HG03175 (cell line): ENCODE results near the gene SH3BP5L.
"Not testable (repeated sequence)": the region's sequence is repeated elsewhere in the genome, so short reads cannot be mapped to it uniquely, and the experiment has no call there.

Experiments used
- ATAC-seq: cut with Tn5 transposase; IDR thresholded peaks from one replicate; pipeline ENCODE4 v1.9.1; 2021; ENCODE audit warnings: mild to moderate bottlenecking, moderate library complexity; ENCODE audit not compliant: unreplicated experiment

The SH3BP5L gene

DNA sequence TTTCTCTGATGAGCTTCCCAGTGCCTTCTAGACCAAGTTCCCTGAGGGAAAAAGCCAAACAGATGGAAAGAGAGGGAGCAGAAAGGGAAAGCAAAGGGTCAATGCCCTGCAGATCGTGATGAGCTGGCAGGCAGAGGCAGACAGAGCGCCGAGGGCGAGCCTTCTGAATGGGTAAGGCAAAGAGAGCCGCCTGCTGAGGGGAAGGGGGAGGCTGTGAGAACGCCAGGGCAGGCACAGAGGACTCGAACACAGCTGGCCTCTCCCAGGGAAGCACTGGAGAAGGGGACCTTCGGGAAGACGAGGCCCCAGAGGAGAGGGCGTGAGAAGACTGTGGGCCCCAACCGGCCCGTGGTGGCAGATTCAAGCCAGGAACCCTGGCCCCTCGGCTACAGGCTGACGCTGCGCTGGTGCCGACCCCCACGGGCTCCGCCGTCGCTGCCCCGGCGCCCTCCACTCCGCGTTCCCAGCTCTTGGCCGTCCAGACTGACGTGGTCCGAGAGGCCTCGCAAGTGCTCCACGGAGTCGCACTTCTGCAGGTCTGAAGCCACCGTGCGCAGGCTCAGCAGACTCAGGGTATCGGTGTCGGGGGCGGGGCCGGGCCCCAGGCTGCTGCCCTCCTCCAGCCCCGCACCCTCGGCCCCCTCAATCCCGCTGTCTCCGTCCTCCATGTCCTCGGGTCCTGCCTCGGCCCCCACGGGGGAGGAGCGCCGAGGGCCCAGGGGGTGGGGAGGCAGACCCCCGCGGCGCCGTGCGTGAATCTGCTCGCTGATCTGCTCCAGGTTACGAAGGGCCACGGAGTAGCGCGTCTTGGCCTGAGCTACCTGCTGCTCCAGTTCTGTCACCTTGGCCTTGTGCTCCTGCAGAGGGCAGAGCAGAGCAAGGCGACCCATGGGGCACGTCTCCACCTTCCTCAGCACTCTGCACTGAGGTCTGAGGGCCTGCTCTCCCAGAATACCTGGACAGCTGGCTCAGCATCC, 13.9 kb downstream of the SH3BP5L start:
- no peak for ATAC-seq

DNA sequence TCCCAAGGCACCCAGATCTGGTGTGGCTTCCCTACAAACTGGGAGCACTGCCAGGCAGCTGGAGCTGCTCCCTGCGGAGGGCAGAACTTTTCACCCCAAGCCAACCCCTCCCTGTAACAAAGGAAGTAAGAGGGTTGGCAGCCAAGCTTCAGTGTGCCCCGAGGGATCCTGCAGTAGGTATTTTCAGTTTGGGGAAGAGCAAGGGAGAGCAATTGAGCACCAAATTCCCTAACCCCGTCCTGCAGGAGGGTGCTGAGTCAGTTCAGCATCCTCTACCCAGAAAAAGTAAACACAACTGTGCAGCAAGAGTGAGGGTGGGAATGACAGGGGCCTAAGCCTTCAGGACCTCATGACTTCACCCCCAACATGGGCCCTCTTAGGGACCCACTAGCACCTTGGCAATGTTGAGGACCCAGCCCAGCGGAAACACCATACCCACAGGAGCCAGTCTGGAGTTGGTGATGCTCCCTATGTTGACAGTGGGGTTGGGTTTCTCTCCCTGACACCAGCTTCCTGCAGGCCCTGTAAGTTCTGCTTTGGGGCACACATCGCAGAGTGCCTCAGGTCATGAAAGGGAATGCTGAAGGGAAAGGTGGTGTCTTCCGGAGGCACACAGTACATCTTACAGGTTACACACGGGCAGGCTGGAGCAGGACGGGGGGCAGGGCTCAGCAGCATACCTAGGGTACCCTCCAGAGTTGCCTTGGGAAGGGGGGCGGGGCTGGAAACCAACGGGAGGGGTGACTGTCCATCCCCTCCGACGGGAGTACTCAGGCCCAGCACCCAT, 14.8 kb downstream of the SH3BP5L start:
- ATAC-seq, result no peak

GRCh38 chr1:248810000-248810726, 15.6 kb downstream of the SH3BP5L start:
- ATAC-seq, result no peak

- no peak for ATAC-seq
Measured at GRCh38 chr1:248808876-248809275, 16.8 kb downstream of the SH3BP5L start.

DNA sequence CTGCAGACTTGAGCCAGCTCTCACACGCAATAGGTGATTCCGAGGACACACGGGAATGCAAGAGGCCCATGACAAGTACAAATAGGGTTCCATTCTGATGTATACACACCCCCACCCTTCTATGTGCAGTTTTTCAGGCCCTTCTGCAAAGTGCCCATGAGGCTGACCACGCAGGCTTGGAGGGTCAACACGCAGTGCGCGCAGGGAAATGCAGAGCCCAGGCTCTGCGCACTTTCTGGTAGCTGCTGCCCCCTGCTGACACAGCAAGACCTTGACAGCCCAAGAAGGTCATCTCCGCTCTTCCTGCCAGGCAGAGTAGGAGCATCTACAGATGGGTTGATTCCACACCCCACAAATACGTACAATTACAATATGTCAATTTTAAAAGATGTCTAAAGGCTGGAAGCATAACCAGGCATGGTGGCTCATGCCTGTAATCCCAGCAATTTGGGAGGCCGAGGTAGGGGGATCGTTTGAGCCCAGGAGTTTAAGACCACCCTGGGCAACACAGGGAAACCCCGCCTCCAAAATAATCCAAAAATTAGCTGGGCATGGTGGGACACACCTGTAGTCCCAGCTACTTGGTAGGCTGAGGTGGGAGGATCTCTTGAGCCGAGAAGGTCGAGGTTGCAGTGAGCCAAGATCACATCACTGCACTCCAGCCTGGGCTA, 18.5 kb downstream of the SH3BP5L start:
- ATAC-seq, result peak; percentile 48

DNA sequence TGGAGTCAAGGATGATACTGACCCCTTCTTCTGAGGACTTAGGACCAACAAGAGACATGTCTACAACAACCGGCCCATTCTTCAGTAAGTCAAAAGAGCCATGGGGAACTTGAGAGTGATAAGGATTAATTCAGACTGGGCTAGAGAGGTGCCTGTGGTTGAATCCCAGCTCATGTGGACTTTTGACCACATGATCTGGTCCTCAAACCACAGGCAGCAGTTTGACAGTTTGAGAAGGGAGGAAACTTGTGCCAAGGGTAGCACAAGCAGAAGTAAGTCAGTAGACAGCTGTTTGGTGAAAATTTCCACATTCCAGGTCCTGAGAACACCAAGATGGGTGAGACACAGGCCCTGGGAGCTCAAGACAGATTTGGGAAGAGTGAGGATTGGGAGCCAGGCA, 19.8 kb downstream of the SH3BP5L start:
- ATAC-seq, result no peak

DNA sequence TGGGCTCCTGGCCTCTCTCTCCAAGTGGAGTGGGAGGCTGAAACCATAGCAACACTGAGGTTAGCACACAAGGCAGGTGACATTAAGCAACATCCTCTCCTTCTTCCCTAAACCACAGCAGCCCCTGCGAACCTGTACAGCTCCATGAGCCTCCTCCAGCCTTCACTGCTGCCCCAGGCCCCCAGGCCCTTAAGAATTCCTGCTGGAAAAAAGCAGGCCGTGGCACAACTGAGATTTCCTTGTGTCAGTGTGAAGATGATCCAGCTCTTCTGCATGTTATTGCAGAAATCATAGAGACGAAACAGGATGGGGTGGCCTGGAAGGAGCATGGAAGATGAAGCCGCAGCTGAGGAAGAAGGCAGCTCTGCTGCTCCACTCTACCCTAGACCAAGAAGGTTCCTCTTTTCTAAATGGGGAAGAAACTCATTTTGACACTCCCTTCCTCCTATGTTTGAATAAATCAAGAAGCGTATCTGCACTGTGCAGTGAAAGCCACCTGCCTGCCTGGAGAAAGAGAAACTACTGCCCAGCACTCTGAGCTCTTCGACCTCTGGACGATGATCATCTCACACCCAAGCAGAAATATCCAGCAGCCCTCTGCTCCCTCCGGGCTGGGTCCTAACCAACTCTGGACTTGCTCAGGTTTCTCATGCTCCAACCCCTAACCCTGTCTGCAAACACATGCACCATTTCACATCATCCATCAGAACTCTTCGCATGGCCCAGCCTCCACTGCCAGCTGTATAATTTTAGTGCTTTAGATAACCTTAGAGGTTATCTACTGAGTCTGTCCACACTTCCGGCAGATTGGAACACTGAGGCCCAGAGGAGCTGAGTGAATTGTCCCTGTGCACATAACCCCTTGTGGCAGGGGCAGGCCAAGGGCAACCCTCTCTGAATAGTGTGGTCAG, 20.7 kb downstream of the SH3BP5L start:
- ATAC-seq, result peak; percentile 86

GRCh38 chr1:248803501-248803900, 22.2 kb downstream of the SH3BP5L start:
- ATAC-seq, result not testable (repeated sequence)

DNA sequence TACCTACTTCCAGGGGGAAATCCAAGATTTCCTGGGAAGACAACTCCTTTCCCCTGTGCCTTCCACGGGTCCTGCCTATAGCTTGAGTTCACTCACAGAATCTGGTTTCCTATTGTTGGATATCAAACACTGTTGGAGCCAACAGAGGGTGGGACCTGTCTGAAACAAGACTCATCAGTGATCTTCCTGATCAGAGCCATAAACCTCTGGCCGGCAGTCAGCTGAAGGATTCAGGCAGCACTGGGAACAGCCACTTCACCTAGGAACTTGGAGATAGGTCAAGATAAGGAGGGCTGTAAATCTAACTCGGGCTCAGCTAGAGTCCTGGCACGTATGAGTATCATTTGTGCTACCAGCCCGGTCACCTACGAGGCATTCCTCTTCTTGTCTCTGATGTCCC, 23.3 kb downstream of the SH3BP5L start:
- no peak for ATAC-seq

DNA sequence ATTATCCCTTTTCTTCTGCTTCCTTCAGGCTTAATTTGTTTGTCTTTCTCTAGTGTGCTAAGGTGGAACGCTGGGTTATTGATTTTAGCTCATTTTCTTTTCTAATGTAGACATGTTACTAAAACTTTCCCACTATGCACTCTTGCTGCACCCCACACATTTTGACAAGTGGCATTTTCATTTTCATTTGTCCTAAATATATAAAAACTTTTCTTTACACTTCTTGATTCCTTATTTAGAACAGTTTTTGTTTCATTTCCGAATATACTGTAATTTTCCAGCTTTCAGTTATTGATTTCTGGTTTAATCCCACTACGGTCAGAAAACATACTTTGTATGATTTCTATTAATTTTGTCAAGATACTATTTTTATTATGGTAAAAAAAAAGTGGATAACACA, 25.3 kb downstream of the SH3BP5L start:
- no peak for ATAC-seq

- ATAC-seq, result no peak
Measured at GRCh38 chr1:248798791-248799190, 26.9 kb downstream of the SH3BP5L start.

- ATAC-seq, result not testable (repeated sequence)
Measured at GRCh38 chr1:248794663-248795062, 31.1 kb downstream of the SH3BP5L start.

DNA sequence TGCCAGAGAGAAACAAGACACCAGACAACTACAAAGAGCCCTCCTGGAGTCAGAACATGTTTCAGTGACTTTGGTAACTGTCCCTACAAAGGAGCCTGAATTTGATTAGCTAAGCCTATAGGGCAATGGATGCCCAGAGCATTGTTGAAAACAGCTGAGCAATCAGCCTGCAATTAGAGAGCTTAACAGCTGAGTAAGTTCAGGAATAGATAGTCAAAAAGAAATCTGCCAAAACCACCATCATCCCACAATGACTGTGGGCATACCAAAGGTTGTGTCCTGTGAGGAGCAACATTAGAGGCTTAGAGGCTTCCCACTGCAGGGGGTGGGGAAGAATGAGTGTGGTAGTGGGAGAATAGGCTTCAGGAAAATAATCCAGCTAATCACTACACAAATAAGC, 32.1 kb downstream of the SH3BP5L start:
- peak; percentile 76 for ATAC-seq

- ATAC-seq, result peak; percentile 70
Measured at GRCh38 chr1:248792342-248792741, 33.4 kb downstream of the SH3BP5L start.

- ATAC-seq, result no peak
Measured at GRCh38 chr1:248791010-248791409, 34.7 kb downstream of the SH3BP5L start.

DNA sequence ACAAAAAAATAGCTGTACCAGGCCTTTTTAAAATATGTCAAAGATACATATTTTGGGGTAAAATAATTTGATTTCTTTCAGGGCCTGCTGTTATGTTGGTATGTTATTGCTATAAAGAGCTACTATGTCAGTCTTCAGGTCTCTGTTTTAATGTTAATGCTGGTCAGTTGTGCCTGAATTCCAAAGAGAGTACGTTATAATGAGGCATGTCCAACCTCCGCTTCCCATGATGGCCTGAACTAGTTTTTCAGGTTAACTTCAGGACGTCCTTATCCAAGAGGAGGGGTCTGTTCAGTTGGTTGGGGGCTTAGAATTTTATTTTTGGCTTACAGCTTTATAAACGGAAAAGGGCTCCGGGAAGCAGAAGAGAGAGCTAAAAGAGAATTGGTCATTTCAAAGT, 35.3 kb downstream of the SH3BP5L start:
- no peak for ATAC-seq

GRCh38 chr1:248789337-248789736, 36.4 kb downstream of the SH3BP5L start:
- ATAC-seq, result not testable (repeated sequence)

- no peak for ATAC-seq
Measured at GRCh38 chr1:248788327-248788726, 37.4 kb downstream of the SH3BP5L start.

DNA sequence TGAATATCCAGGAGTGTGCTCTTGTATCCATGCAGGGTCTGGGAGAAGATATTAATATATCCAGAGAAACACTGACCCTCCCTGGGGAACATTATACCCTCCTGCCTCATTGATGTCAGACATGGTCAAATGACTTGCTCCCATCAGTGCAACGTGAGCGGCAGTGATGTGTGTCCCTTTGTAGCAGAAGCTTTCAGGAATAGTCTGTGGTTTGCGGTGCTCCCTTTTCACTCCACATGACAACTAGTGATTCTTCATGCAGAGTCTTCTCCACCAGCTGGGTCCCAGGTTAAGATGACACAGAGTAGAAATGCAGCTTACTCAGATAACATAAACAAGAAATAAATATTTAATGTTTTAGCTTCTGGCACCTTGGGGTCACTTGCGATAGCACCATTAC, 38.3 kb downstream of the SH3BP5L start:
- no peak for ATAC-seq

- peak; percentile 89 for ATAC-seq
Measured at GRCh38 chr1:248786156-248786555, 39.6 kb downstream of the SH3BP5L start.
